ENCODE results near the gene SYT6.

Gene SYT6

GRCh38 chr1:114117654-114118053, 36.0 kb downstream of the SYT6 start:
- no peak for DNase-seq (ENCODE audit: low read depth)

- no peak for DNase-seq (ENCODE audit: low read depth)
Observed at GRCh38 chr1:114116086-114116485, 37.6 kb downstream of the SYT6 start.

- no peak for DNase-seq (ENCODE audit: low read depth)
Observed at GRCh38 chr1:114114185-114115094, 39.2 kb downstream of the SYT6 start.

- no peak for DNase-seq (ENCODE audit: low read depth)
Observed at GRCh38 chr1:114113411-114114184, 40.1 kb downstream of the SYT6 start.

- DNase-seq (ENCODE audit: low read depth): no peak
Observed at GRCh38 chr1:114112775-114113174, 40.9 kb downstream of the SYT6 start.

- DNase-seq (ENCODE audit: low read depth): no peak
Observed at GRCh38 chr1:114111731-114112641, 41.7 kb downstream of the SYT6 start.

GRCh38 chr1:114109981-114110380, 43.7 kb downstream of the SYT6 start:
- no peak for DNase-seq (ENCODE audit: low read depth)

GRCh38 chr1:114108751-114109255, 44.9 kb downstream of the SYT6 start:
- peak; percentile 15 for DNase-seq (ENCODE audit: low read depth)

- no peak for DNase-seq (ENCODE audit: low read depth)
Observed at GRCh38 chr1:114107474-114108435, 45.9 kb downstream of the SYT6 start.

GRCh38 chr1:114105421-114105979, 48.2 kb downstream of the SYT6 start:
- DNase-seq (ENCODE audit: low read depth): no peak

GRCh38 chr1:114104949-114105348, 48.7 kb downstream of the SYT6 start:
- no peak for DNase-seq (ENCODE audit: low read depth)

GRCh38 chr1:114103992-114104391, 49.7 kb downstream of the SYT6 start:
- DNase-seq (ENCODE audit: low read depth): no peak

GRCh38 chr1:114102136-114102535, 51.5 kb downstream of the SYT6 start:
- no peak for DNase-seq (ENCODE audit: low read depth)

GRCh38 chr1:114100148-114100547, 53.5 kb downstream of the SYT6 start:
- no peak for DNase-seq (ENCODE audit: low read depth)

GRCh38 chr1:114099268-114099667, 54.4 kb downstream of the SYT6 start:
- DNase-seq (ENCODE audit: low read depth): no peak

GRCh38 chr1:114097109-114097508, 56.6 kb downstream of the SYT6 start:
- DNase-seq (ENCODE audit: low read depth): no peak

- DNase-seq (ENCODE audit: low read depth): no peak
Observed at GRCh38 chr1:114094675-114095074, 59.0 kb downstream of the SYT6 start.

- no peak for DNase-seq (ENCODE audit: low read depth)
Observed at GRCh38 chr1:114094363-114094634, 59.4 kb downstream of the SYT6 start.

- no peak for DNase-seq (ENCODE audit: low read depth)
Observed at GRCh38 chr1:114093624-114094362, 59.9 kb downstream of the SYT6 start.
